GM19238 (cell line): Measurements from ENCODE around the gene PHACTR1.

Source experiments
- DNase-seq: peaks from one replicate; pipeline ENCODE4 v3.0.0; 2011; ENCODE audit warnings: low spot score; ENCODE audit not compliant: insufficient read length

Gene PHACTR1

GRCh38 chr6:12848964-12849808, 132.6 kb downstream of the PHACTR1 start:
- no peak for DNase-seq

DNA sequence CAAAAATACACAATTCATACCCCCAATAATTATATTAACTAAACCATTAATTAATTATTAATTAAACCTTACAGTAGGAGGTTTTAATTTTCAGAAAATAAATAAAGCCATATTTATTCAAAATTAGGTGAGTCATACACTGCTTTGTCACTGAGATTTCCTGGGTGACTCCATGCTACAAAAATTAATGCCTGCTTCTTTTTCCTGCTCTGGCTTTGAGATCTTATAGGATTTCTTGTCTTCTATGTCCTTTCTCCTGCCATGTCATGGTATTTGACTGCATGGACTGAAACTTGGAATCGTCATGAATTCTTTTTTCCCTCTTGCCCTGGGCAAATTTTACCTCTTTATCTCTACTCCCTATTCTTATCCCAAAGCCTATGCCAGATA, 133.2 kb downstream of the PHACTR1 start:
- DNase-seq = no peak

DNA sequence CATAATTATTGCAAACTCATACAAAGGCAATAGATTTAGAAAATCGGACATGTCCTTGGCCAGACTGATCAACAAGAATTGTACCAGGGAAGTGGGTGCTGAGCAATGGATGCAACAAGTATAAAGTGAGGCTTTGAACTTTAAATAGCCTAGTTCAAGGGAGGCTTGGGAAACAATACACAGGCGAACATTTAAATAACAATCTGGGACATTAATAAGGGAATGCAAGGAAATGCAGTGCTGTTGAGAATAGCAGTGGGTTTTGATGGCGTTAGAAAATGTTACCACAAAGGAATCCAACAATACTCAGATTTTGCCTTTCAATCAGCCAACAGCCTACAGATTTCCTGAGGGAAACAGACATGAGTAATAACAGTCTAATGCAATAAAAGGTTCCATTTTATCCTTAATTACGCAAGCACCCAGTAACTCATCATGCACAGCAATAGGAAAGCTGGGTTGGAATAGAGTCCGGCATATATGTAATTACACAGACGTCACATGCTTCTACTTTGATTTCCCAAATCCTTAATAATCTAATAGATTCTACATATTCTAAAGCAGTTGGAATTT, 134.6 kb downstream of the PHACTR1 start:
- no peak for DNase-seq

- no peak for DNase-seq
Observed at GRCh38 chr6:12861603-12862002, 145.0 kb downstream of the PHACTR1 start.

DNA sequence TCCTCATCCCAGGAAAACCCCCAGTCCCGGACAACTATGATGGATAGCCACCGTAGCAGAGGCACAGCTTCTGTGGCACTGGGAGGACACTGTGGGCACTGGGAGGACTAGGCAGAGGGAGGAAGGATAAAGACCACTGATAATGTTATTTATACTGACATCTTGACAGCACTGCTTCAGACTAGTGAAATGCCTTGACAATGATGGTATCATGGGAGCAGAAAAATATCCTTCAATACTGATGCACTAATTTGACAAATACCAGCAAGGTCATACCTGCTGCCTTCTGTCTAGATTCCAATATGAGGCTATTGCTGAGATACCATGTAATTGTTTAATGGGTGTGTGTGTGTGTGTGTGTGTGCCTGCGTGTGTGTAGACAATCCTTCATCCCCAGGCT, 148.6 kb downstream of the PHACTR1 start:
- DNase-seq = no peak

DNA sequence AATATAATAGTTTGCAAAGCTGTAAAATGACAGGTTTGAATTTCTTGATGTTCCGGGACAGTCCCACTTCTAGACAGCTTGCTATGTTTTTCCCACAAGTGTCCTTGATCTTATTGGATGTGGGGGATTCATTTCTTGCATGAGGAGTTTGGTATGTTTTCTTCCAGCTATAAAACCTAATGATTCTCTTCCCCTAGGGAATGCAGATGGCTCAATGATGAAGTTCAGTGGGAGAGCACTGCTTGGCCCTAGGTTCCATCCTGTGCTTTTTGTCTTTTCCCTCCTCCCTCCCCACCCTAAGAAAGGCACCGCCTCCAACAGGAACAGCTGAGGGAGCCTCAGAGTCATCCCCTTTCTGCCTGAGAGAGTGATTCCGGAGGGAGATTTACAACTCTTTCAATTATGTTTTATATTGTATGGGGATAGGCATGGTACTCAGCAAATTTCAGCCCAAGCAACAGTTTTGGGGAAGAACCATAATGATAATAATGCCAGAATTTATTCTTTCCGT, 149.2 kb downstream of the PHACTR1 start:
- DNase-seq = no peak

GRCh38 chr6:12866422-12867029, 150.0 kb downstream of the PHACTR1 start:
- DNase-seq = no peak

- no peak for DNase-seq
Observed at GRCh38 chr6:12869816-12870432, 153.4 kb downstream of the PHACTR1 start.

GRCh38 chr6:12873691-12874090, 157.1 kb downstream of the PHACTR1 start:
- no peak for DNase-seq

DNA sequence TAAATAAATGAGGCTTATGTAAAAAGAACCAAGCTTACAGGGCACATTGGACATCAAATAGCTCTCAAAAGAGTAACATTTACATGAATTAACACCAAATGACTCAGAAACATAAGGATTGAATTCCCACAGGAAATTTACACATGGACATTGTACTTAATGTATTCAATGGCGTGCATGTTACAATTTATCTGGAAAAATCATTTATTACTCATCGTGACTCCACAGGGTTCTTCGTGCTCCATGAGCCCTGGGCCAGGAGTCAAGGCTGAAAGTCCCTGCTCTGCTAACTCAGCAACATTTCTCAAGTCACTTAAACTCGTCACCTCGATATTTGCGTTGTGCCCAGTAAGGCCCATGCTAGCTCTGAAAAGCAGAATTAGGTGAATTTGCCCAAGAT, 158.5 kb downstream of the PHACTR1 start:
- DNase-seq = no peak

DNA sequence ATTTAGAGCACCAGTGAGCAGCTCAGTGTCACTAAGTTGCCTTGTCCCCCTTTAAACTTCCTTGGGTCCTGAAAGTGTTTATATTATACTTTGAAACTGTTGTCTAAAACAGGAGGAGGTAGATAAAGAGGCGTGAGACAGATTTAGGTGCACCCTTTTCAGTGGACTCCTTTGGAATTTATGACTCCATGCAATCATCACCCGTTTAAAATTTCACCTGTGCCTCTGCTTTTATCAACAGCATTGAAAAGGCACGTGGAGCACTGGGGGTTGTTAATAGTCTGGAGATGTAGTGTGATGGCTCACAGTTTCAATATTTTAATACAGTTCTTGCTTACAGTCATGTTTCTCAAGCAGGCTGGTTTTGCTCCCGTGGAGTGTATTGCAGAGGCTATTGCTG, 162.2 kb downstream of the PHACTR1 start:
- no peak for DNase-seq

DNA sequence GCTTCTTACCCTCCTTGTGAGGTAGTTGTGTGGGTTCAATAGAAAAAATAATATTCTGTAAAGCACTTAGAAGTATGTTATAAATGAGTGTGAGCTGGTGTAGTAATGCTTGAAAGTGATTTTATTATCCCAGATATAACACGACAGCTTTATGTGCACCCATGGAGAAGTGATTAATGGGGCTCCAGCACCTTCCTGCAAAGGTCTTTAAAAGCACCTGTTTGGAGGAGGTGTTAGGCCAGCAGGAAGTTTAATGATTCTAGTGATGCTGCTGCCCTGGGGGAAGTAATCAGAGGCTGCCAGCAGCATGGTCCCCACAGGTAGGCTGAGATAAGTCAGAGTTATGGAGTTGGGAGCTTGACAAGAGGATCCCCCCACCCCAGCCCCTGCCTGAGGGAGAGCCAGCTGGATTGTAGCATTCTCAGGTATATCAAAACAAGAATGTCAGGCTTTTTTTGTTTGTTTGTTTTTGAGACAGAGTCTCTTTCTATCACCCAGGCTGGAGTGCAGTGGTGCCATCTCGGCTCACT, 166.3 kb downstream of the PHACTR1 start:
- no peak for DNase-seq

GRCh38 chr6:12884983-12885382, 168.4 kb downstream of the PHACTR1 start:
- DNase-seq = no peak

GRCh38 chr6:12886961-12887775, 170.6 kb downstream of the PHACTR1 start:
- no peak for DNase-seq

- DNase-seq = no peak
Observed at GRCh38 chr6:12890171-12890790, 173.7 kb downstream of the PHACTR1 start.

- no peak for DNase-seq
Observed at GRCh38 chr6:12891595-12891994, 175.0 kb downstream of the PHACTR1 start.

- no peak for DNase-seq
Observed at GRCh38 chr6:12892151-12892550, 175.6 kb downstream of the PHACTR1 start.

GRCh38 chr6:12893036-12893435, 176.5 kb downstream of the PHACTR1 start:
- no peak for DNase-seq

DNA sequence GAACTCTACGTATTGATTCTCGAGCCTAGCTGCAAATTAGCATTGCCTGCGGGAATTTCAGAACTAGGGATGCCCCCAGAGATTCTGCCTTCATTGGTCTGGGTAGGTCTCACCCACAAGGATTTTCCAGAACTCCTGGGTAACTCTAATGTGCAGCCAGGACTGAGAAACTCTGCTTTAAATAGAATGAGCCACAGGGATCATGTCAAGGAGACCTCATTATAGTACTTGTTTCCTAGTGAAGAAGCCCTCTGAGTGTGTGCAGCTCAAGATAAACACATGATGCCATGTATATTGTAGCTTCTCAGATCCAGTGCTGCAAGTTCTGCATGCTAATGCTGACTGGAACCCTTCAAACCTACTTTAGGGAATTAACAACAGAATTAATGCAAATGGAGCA, 179.2 kb downstream of the PHACTR1 start:
- no peak for DNase-seq

DNA sequence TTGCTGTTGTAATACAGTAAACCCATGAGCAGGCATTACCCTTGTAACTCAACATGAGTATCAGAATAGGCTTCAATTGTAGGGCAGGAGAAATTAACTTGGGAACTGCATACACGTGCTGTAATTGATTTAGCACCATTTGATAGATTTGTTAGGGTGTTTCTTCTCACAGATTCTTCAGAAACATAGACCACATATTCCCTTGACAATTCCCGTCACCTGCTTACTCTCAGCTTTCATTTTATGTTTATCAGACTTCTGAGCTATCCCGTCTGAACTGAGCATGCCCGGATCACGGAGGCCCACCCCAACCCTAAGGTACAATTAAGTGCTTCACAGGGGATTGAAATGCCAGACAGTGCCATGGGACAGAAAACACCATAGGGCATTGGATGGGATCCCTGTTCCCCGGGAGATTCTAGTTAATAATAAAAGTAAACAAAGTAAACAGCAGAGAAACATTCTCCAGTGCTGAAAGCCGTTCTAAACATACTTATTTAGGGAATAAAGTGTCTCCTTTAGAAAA, 179.7 kb downstream of the PHACTR1 start:
- DNase-seq = no peak
